ENCODE measurements around the gene SLC14A1.

SLC14A1 gene

GRCh38 chr18:45760462-45761036 is 36.6 kb downstream of the SLC14A1 start:
- no peak for DNase-seq

- no peak for DNase-seq
Measured at GRCh38 chr18:45761512-45762114, 37.6 kb downstream of the SLC14A1 start.

- DNase-seq: no peak
Measured at GRCh38 chr18:45764000-45764686, 40.2 kb downstream of the SLC14A1 start.

GRCh38 chr18:45765796-45766195 is 41.8 kb downstream of the SLC14A1 start:
- no peak for DNase-seq

GRCh38 chr18:45771587-45772480 is 47.9 kb downstream of the SLC14A1 start:
- DNase-seq: no peak

GRCh38 chr18:45774065-45774521 is 50.1 kb downstream of the SLC14A1 start:
- no peak for DNase-seq

- peak; percentile 30 for DNase-seq
Measured at GRCh38 chr18:45775241-45775676, 51.3 kb downstream of the SLC14A1 start.

GRCh38 chr18:45775743-45776142 is 51.8 kb downstream of the SLC14A1 start:
- no peak for DNase-seq

- DNase-seq: no peak
Measured at GRCh38 chr18:45777393-45777792, 53.4 kb downstream of the SLC14A1 start.

GRCh38 chr18:45780568-45780967 is 56.6 kb downstream of the SLC14A1 start:
- no peak for DNase-seq

GRCh38 chr18:45782662-45783061 is 58.7 kb downstream of the SLC14A1 start:
- no peak for DNase-seq

- DNase-seq: no peak
Measured at GRCh38 chr18:45783097-45784075, 59.4 kb downstream of the SLC14A1 start.

- DNase-seq: no peak
Measured at GRCh38 chr18:45785134-45785533, 61.2 kb downstream of the SLC14A1 start.

- DNase-seq: no peak
Measured at GRCh38 chr18:45786941-45787340, 63.0 kb downstream of the SLC14A1 start.

GRCh38 chr18:45787346-45787745 is 63.4 kb downstream of the SLC14A1 start:
- DNase-seq: no peak

- DNase-seq: no peak
Measured at GRCh38 chr18:45788861-45789260, 64.9 kb downstream of the SLC14A1 start.

GRCh38 chr18:45792506-45793263 is 68.7 kb downstream of the SLC14A1 start:
- DNase-seq: no peak

GRCh38 chr18:45793264-45793965 is 69.4 kb downstream of the SLC14A1 start:
- no peak for DNase-seq

GRCh38 chr18:45801416-45802004 is 77.5 kb downstream of the SLC14A1 start:
- no peak for DNase-seq
